ENCODE results near the gene MUC5AC.

DNA sequence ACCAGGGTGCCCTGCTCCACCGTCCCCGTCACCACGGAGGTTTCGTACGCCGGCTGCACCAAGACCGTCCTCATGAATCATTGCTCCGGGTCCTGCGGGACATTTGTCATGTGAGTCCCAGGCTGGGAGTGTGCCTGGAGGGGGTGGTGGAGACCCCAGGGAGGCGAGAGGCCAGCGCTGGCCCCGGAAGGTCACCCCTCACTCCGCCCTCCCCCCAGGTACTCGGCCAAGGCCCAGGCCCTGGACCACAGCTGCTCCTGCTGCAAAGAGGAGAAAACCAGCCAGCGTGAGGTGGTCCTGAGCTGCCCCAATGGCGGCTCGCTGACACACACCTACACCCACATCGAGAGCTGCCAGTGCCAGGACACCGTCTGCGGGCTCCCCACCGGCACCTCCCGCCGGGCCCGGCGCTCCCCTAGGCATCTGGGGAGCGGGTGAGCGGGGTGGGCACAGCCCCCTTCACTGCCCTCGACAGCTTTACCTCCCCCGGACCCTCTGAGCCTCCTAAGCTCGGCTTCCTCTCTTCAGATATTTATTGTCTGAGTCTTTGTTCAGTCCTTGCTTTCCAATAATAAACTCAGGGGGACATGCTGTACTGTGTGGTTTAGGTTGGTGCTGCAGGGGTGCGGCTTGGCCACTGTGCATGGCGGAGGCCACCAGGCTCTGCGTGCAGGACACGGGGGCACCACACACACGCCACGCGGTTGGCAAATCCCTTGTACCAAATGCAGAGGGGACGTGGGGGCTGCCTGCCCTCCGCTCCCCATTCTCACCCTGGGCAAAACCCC, 47.6 kb upstream of the MUC5AC start:
- no peak for TF ChIP-seq FOXA1 (IDR thresholded peaks at IDR 0.05)
- TF ChIP-seq SP1 (IDR thresholded peaks at IDR 0.05) = no peak
- TF ChIP-seq HDGF (IDR thresholded peaks at IDR 0.05; ENCODE audit: borderline replicate concordance) = no peak
- no peak for TF ChIP-seq ARNT (IDR thresholded peaks at IDR 0.05)
- no peak for TF ChIP-seq ZNF384 (IDR thresholded peaks at IDR 0.05)
- no peak for TF ChIP-seq BHLHE40 (IDR thresholded peaks at IDR 0.05; ENCODE audit: borderline replicate concordance)
- TF ChIP-seq L3MBTL2 (conservative IDR thresholded peaks at IDR 0.05) = no peak
- no peak for TF ChIP-seq TARDBP (IDR thresholded peaks at IDR 0.05)

Data from HEK293T (cell line).